ENCODE measurements around the gene LRRC10B. TPM values are rescaled to one million over a fixed set of nuclear protein-coding genes. Genes with fewer than 3 reads are reported as not detected.

Gene LRRC10B
- total RNA-seq, 1 donor from 2014 or later: not detected

DNA sequence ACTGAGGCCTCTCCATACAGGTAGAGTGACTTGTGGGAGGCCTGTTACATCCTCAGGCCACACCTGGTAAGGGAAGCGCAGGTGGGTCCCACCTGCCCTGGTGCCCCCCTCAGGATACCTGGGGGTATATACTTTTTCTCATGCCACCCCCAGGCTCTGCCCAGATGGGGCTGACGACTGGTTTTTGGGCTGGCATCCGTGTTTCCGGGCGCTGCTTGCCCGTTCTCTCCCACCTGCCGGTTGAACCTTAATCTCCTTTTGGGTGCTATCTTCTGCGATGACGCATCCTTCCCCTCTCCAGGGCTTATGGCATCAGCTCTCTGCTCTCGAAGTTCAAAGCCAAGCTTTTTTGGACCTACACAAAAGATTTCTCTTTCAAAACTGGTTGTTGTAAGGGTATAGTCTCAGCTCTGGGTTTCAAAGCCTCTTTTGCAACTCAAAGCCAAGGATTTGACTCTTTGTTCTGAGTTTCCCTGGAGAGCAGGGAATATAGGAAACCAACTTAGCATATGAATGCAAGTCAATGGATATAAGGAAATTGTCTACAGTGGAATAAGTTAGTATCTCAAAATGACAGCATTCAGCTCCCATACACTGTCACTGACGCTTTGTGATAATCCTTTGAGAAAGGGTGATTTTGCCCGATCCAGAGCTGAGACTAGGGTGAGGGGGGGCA is 8.6 kb upstream of the LRRC10B start:
- Histone ChIP-seq H3K27me3 (ENCODE audit: control insufficient read depth, insufficient read depth, low read length) (no peaks in the 10 kb centered on the region), H3K4me3 (ENCODE audit: low read depth, low read length) (no peak overlapping the region), H3K36me3 (ENCODE audit: control insufficient read depth, insufficient read depth, low read length) (no peaks in the 10 kb centered on the region)
- FAIRE-seq (no peak), DNase-seq (ENCODE audit: low read depth) (no peak)
- TF ChIP-seq CTCF (IDR thresholded peaks at IDR 0.05; ENCODE audit: insufficient read depth, low read length, severe bottlenecking): no peak

- Histone ChIP-seq H3K4me3 (ENCODE audit: low read depth, low read length) (no peak overlapping the region), H3K36me3 (ENCODE audit: control insufficient read depth, insufficient read depth, low read length) (no peaks in the 10 kb centered on the region), H3K27me3 (ENCODE audit: control insufficient read depth, insufficient read depth, low read length) (peaks cover under 1% of the 10 kb centered on the region)
- FAIRE-seq (no peak), DNase-seq (ENCODE audit: low read depth) (no peak)
- TF ChIP-seq CTCF (IDR thresholded peaks at IDR 0.05; ENCODE audit: insufficient read depth, low read length, severe bottlenecking): no peak
Observed at GRCh38 chr11:61502522-61502921, 6.0 kb upstream of the LRRC10B start.

- DNase-seq (ENCODE audit: low read depth) (no peak), FAIRE-seq (no peak)
- TF ChIP-seq CTCF (IDR thresholded peaks at IDR 0.05; ENCODE audit: insufficient read depth, low read length, severe bottlenecking): no peak
- no peaks in the 10 kb centered on the region for H3K36me3 ChIP-seq (ENCODE audit: control insufficient read depth, insufficient read depth, low read length)
- peaks cover 7% of the 10 kb centered on the region for H3K27me3 ChIP-seq (ENCODE audit: control insufficient read depth, insufficient read depth, low read length)
- no peak overlapping the region for H3K4me3 ChIP-seq (ENCODE audit: low read depth, low read length)
Observed at GRCh38 chr11:61503135-61503770, 5.3 kb upstream of the LRRC10B start.

DNA sequence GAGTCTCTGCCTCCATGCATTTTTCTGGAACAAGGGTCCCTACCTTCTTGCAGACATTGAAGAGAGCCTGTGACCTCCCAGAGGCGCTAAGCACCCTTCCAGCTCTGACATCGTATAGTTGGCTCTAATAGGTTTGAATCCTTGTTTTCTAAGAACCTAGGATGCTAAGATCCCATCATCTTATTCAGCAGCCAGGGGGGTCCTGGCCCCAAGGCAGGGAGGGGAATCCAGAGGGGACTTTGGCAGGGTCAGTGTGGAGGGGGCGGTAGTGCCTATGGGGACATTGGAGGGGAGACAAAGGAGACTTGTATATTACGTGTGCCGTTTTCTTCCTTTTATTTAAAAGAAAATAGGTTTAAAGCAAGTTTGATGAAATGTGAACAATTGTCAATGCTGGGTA is 3.4 kb upstream of the LRRC10B start:
- DNase-seq (ENCODE audit: low read depth) (no peak), FAIRE-seq (no peak)
- H3K36me3 ChIP-seq (ENCODE audit: control insufficient read depth, insufficient read depth, low read length): no peaks in the 10 kb centered on the region
- peaks cover 13% of the 10 kb centered on the region for H3K27me3 ChIP-seq (ENCODE audit: control insufficient read depth, insufficient read depth, low read length)
- no peak for TF ChIP-seq CTCF (IDR thresholded peaks at IDR 0.05; ENCODE audit: insufficient read depth, low read length, severe bottlenecking)
- H3K4me3 ChIP-seq (ENCODE audit: low read depth, low read length): no peak overlapping the region

DNA sequence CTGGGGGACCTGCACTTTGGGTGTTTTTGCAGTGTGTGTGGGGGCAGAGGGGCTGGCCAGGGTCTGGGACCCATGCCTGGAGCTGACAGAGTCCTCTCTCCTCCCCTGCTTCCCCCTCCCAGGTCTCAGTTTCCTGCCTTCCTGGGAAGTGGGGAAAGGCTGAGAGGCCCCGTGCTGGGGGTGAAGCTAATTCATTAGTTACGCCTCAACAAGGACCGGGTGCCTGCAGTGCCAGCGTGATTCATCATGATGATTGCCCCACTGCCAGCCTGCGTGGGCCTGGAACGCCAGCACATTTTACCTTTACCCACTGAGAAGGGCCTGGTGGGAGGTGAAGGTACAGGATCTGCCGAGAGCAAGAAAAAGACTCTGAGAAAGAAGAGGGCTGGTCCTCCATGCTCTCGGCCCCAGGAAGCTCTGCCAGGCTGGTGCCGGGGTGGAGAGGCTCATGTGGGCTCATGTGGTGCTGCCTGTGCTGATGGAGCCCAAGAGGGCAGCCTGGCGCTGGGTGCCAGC is 2.9 kb upstream of the LRRC10B start:
- no peak for FAIRE-seq
- Histone ChIP-seq H3K27me3 (ENCODE audit: control insufficient read depth, insufficient read depth, low read length) (peaks cover 17% of the 10 kb centered on the region), H3K36me3 (ENCODE audit: control insufficient read depth, insufficient read depth, low read length) (no peaks in the 10 kb centered on the region), H3K4me3 (ENCODE audit: low read depth, low read length) (no peak overlapping the region)
- no peak for TF ChIP-seq CTCF (IDR thresholded peaks at IDR 0.05; ENCODE audit: insufficient read depth, low read length, severe bottlenecking)
- DNase-seq (ENCODE audit: low read depth): peak; percentile 46

Measured in bronchial epithelial cell (primary cell).